Activated CD8-positive, alpha-beta memory T cell treated with anti-CD3 and anti-CD28 coated beads, Interleukin-2, amount 50 U/mL, for 1 hour (primary cell): ENCODE data around the gene SMG6.
"Not testable (repeated sequence)": the region's sequence is repeated elsewhere in the genome, so short reads cannot be mapped to it uniquely, and the experiment has no call there.

Source experiments
- DNase-seq: peaks from one replicate; pipeline ENCODE4 v3.0.0-alpha.2; 2020; ENCODE audit errors: extremely low read depth

The SMG6 gene

GRCh38 chr17:2202996-2203575 lies 100.5 kb downstream of the SMG6 start:
- no peak for DNase-seq

GRCh38 chr17:2202302-2202995 lies 101.1 kb downstream of the SMG6 start:
- DNase-seq, result no peak

GRCh38 chr17:2199386-2199785 lies 104.2 kb downstream of the SMG6 start:
- DNase-seq, result not testable (repeated sequence)

- DNase-seq, result no peak
These were observed 104.7 kb downstream of the SMG6 start for GRCh38 chr17:2198927-2199326.

GRCh38 chr17:2197271-2197670 lies 106.3 kb downstream of the SMG6 start:
- DNase-seq, result no peak

- no peak for DNase-seq
These were observed 107.9 kb downstream of the SMG6 start for GRCh38 chr17:2195729-2196128.

GRCh38 chr17:2194889-2195335 lies 108.7 kb downstream of the SMG6 start:
- DNase-seq, result no peak

GRCh38 chr17:2192367-2193057 lies 111.1 kb downstream of the SMG6 start:
- DNase-seq, result peak; percentile 54

GRCh38 chr17:2191785-2192184 lies 111.8 kb downstream of the SMG6 start:
- no peak for DNase-seq

- no peak for DNase-seq
These were observed 112.4 kb downstream of the SMG6 start for GRCh38 chr17:2191227-2191626.

GRCh38 chr17:2190014-2190413 lies 113.6 kb downstream of the SMG6 start:
- no peak for DNase-seq

GRCh38 chr17:2188971-2189630 lies 114.5 kb downstream of the SMG6 start:
- DNase-seq, result no peak

- no peak for DNase-seq
These were observed 115.8 kb downstream of the SMG6 start for GRCh38 chr17:2187758-2188157.

GRCh38 chr17:2186937-2187336 lies 116.6 kb downstream of the SMG6 start:
- no peak for DNase-seq

- DNase-seq, result no peak
These were observed 118.3 kb downstream of the SMG6 start for GRCh38 chr17:2184993-2185931.

GRCh38 chr17:2183346-2183745 lies 120.2 kb downstream of the SMG6 start:
- no peak for DNase-seq

- no peak for DNase-seq
These were observed 121.6 kb downstream of the SMG6 start for GRCh38 chr17:2181897-2182448.

- no peak for DNase-seq
These were observed 122.2 kb downstream of the SMG6 start for GRCh38 chr17:2181206-2181896.

GRCh38 chr17:2180768-2181167 lies 122.8 kb downstream of the SMG6 start:
- no peak for DNase-seq

- no peak for DNase-seq
These were observed 123.8 kb downstream of the SMG6 start for GRCh38 chr17:2179615-2180295.
